ENCODE results near the gene PLXDC2.
"Not testable (repeated sequence)": the region's sequence is repeated elsewhere in the genome, so short reads cannot be mapped to it uniquely, and the experiment has no call there.

PLXDC2 gene

GRCh38 chr10:20133669-20134189 lies 317.5 kb downstream of the PLXDC2 start:
- no peak for DNase-seq

- DNase-seq = no peak
These were observed 326.1 kb downstream of the PLXDC2 start for GRCh38 chr10:20142311-20142710.

- no peak for DNase-seq
These were observed 328.0 kb downstream of the PLXDC2 start for GRCh38 chr10:20144268-20144667.

GRCh38 chr10:20146004-20146403 lies 329.8 kb downstream of the PLXDC2 start:
- DNase-seq = no peak

GRCh38 chr10:20147684-20148083 lies 331.5 kb downstream of the PLXDC2 start:
- no peak for DNase-seq

- DNase-seq = no peak
These were observed 340.3 kb downstream of the PLXDC2 start for GRCh38 chr10:20156511-20156910.

GRCh38 chr10:20157314-20157713 lies 341.1 kb downstream of the PLXDC2 start:
- DNase-seq = no peak

GRCh38 chr10:20158086-20158485 lies 341.9 kb downstream of the PLXDC2 start:
- DNase-seq = no peak

- DNase-seq = no peak
These were observed 345.9 kb downstream of the PLXDC2 start for GRCh38 chr10:20162123-20162522.

- no peak for DNase-seq
These were observed 350.0 kb downstream of the PLXDC2 start for GRCh38 chr10:20166096-20166675.

- no peak for DNase-seq
These were observed 354.4 kb downstream of the PLXDC2 start for GRCh38 chr10:20170661-20171060.

GRCh38 chr10:20173046-20173445 lies 356.8 kb downstream of the PLXDC2 start:
- DNase-seq = no peak

- no peak for DNase-seq
These were observed 359.5 kb downstream of the PLXDC2 start for GRCh38 chr10:20175719-20176118.

- no peak for DNase-seq
These were observed 364.5 kb downstream of the PLXDC2 start for GRCh38 chr10:20180766-20181165.

GRCh38 chr10:20181434-20181833 lies 365.2 kb downstream of the PLXDC2 start:
- DNase-seq = no peak

- DNase-seq = no peak
These were observed 368.9 kb downstream of the PLXDC2 start for GRCh38 chr10:20185116-20185515.

- DNase-seq = not testable (repeated sequence)
These were observed 375.2 kb downstream of the PLXDC2 start for GRCh38 chr10:20191392-20191791.

GRCh38 chr10:20195076-20195475 lies 378.8 kb downstream of the PLXDC2 start:
- no peak for DNase-seq

- DNase-seq = no peak
These were observed 384.5 kb downstream of the PLXDC2 start for GRCh38 chr10:20200758-20201157.

GRCh38 chr10:20202337-20202736 lies 386.1 kb downstream of the PLXDC2 start:
- DNase-seq = no peak

GRCh38 chr10:20207653-20208052 lies 391.4 kb downstream of the PLXDC2 start:
- DNase-seq = no peak

- not testable (repeated sequence) for DNase-seq
These were observed 392.9 kb downstream of the PLXDC2 start for GRCh38 chr10:20209098-20209497.

GRCh38 chr10:20215547-20216152 lies 399.4 kb downstream of the PLXDC2 start:
- DNase-seq = no peak

GRCh38 chr10:20221356-20221755 lies 405.1 kb downstream of the PLXDC2 start:
- DNase-seq = no peak

GRCh38 chr10:20228729-20229128 lies 412.5 kb downstream of the PLXDC2 start:
- DNase-seq = no peak

Measured in NCI-H2227 treated with DMSO at 0.1 percent for 48 hours (cell line).